HG03066 (cell line): ENCODE results near the gene ITPR2.
"Not testable (repeated sequence)": the region's sequence is repeated elsewhere in the genome, so short reads cannot be mapped to it uniquely, and the experiment has no call there.

Experiments
- ATAC-seq: cut with Tn5 transposase; IDR thresholded peaks from one replicate; pipeline ENCODE4 v1.9.1; 2021; ENCODE audit warnings: low read depth; ENCODE audit not compliant: unreplicated experiment

The ITPR2 gene

DNA sequence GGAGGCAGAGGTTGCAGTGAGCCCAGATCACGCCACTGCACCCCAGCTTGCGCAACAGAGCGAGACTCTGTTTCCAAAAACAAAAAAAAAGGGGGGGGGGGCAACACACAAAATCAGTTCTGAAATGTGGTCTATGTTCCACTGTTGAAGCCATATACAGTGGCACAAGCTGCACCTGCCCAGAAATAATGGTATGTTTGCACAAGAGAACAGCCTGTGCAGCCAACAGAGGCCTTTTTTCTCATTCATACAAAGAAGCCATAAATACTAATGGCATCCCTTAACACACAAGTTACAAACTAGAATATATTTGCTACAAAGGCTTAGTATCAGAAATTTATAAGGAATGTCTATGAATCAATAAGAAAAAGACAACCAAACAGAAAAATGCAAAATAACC is 37.1 kb downstream of the ITPR2 start:
- no peak for ATAC-seq

DNA sequence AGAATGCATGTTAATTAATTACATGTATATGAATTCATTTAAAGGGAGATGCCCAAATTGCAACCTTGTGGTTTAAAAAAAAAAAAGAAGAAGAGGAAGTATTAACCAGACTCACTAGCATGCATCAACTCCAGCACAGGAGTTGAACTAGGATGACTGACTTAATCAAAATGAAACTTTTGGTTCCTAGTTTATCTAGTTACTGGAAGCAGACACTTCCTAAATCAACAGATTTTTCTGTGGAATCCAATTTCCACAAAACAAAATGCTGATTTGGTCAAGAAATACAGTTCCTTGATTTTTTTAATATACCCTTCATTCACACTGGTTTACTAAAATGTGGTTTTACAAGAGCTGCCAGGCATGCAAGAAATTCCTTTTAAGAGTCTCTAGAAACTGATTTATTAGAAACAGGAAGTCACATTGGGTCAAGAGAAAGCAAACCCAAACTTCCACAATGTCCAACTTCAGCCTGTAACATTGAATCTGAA is 41.6 kb downstream of the ITPR2 start:
- ATAC-seq: peak; percentile 62

DNA sequence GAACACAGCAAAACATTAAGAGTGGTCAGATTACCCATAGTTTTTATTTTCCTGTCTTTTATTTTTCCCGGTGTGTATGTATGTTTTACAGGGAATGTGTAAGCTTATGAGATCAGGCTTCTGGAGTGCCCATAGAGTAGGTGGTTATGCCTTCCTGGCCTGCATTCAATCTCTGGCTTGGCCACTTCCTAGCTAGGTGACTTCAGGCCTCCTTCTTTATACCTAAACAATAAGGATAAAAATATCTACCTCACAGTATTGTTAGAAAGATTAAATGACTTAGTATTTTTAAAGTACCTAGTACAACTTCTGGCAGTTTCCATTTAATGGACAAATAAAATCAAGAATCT is 42.4 kb downstream of the ITPR2 start:
- no peak for ATAC-seq

DNA sequence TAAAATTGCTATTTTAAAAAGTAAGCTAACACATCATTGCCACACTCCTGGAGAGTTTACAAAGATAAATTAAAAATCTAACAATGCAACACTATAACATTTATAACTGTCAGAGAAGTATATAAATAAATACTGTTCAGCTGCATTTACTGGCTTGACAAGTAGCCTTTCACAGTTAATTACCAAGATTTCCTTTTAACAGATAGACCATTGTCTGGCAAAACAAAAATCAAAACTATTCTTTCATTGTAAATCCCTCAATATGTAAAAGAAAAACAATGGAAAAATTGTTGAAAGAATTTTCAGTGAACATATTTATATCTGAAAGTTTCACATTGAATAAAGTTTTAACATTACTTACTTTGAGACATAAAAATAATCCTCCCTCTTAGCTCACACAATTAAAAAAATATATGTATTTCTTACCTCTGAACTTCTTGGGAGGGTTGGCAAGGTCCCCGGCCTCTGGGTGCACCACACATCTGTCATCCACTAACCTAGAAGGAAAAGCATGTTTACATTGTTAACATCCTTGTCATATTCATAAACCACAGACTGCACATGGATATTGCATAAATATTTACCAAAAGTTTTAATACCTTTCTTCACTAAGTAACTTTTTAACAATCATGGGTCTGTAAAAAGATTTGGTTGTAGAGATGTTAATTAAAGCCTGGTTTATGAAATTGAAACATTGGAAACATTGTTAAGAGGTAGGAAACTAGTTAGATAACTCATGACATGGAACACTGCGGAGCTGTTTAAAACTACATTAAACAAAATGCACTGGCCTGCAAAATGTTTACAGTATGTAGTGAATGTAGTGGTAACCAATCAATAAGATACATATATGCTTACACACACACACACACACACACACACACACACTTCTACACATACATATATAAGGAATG is 43.0 kb downstream of the ITPR2 start:
- ATAC-seq: no peak

DNA sequence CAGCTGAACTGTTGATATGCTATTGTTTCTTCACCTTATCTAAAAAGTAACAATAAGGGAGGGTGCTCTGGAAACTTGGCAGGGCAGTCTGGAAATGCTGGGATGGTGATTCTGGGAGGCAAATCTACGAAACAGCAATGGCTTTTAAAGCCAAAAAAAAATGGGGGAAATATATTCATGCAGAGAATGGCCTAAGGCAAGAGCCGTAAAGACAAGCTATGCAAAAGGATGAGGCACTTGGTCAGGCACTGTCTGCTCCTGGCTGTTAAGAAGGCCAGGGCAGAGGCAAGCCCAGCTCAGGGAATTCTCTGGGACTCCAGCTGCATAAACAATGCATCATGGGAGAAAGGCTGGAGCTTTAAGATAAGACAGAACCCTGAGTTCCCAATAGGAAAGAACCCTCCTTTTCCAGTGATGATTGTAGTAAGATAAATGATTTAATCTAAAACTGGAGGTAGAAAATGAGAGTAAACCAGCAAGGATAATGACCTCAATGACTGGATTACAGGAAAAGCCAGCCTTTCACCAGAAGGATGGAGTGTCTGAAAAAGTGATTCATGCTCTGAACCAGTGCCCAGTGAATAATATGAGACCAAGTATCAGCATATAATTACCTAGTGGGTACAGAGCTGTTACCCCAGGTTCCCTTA is 46.0 kb downstream of the ITPR2 start:
- no peak for ATAC-seq

DNA sequence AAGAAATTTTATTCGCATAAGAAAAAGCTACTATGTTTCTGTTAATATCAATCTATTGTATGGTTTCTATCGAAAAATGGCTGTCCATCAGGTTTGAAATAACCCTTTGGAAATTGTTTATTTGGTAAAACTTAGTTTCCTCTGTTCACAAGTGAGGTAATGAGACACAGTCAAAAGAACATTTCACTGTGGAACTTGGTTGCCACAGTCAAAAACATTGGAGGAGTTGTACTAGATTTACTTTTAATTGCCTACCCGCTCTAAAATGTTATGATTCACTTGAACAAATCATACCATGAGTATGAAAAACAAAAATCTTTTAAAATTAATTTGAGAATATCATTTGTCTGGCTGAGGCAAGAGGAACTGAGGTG is 46.5 kb downstream of the ITPR2 start:
- no peak for ATAC-seq

DNA sequence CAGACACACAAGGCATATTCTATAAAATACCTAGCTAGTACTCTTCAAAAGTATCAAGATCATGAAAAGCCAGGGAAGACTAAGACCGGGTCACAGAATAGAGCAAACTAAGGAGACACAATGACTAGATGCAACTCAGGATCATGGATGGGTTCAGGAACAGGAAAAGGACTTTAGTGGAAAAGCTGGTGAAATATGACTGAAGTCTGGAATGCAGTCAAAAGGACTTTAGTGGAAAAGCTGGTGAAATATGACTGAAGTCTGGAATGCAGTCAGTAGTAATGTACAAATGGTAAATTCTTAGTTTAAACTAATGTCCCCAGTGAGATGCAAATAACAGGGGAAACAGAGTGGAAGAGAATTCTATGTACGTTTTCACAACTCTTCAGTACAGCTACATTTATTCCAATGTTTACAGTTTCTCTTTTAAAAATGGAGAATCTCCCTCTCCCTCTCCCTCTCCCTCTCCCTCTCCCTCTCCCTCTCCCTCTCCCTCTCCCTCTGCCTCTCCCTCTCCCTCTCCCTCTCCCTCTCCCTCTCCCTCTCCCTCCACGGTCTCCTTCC is 49.1 kb downstream of the ITPR2 start:
- ATAC-seq: not testable (repeated sequence)

DNA sequence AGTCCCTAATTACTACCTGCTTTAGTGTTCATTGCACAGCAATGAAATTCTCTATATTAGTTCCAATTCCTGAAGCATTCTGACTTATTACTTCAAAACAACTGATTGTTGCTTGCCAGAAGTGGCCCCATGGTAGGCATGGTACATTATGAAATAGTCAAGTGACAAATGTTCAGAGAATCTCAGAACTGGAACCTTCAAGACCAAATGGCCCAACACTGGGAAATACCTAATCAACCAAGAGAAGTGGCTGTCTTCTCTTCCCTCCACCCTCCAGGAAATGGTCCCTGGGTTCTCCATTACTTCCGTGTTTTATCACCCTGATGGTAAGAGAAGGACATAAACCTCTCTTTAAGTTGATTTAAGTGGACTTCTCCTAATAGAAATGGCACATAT is 49.9 kb downstream of the ITPR2 start:
- ATAC-seq: no peak

DNA sequence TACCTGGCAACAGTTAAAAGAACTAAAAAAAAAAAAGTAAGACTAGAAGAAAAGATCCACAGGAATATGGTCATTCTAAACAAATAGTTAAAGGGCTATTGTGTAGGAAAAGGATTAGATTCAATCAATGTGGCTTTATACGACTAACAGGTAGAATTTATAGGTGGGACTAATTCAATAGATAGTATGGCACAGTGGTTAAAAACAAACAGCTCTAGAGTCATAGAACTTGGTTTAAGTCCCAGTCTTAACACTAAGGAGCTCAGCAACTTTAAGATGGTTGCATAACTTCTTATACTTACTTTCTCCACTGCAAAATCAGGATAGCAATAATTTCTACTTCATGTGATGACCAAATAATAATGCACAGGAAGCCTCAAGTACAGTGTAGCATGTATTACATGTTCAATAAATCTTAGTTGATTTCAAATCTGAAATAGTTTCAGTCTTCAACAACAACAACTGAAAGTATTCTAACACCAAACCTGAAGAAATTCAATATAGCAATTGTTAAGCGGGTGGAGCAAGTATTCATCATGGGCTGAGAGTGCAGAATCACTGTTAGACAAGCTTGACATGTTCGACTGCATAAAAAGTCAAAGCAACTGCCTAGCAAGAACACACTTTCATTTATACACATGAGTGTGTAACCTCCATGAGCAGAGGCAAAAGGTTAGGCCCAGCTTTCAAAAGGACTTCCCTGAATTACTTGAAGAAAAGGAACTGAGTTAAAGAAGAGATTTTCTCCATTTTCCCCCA is 50.4 kb downstream of the ITPR2 start:
- ATAC-seq: no peak

DNA sequence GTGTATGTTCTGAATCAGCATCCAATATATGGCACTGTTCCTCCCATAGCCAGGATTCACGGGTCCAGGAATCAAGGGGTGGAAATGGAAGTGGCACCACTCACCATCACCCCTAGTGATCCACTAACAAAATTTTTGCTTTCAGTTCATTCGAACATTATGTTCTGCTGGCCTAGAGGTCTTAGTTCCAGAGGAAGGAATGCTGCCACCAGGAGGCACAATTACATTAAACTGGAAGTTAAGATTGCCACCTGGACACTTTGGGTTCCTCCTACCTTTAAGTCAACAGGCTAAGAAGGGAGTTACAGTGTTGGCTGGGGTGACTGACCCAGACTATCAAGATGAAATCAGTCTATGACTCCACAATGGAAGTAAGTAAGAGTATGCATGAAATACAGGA is 52.3 kb downstream of the ITPR2 start:
- not testable (repeated sequence) for ATAC-seq

DNA sequence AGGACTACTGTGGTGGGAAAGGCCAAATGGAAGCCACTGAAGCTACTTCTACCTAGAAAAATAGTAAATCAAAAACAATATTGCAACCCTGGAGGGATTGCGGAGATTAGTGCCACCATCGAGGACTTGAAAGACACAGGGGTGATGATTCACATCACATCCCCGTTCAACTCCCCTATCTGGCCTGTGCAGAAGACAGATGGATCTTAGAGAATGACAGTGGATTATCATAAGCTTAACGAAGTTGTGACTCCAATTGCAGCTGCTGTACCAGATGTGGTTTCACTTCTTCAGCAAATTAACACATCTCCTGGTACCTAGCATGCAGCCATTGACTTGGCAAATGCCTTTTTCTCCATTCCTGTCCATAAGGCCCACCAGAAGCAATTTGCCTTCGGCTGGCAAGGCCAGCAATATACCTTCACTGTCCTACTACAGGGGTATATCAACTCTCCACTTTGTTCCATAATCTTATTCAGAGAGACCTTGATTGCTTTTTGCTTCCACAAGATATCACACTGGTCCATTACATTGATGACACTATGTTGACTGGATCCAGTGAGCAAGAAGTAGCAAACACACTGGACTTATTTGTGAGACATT is 54.7 kb downstream of the ITPR2 start:
- not testable (repeated sequence) for ATAC-seq

DNA sequence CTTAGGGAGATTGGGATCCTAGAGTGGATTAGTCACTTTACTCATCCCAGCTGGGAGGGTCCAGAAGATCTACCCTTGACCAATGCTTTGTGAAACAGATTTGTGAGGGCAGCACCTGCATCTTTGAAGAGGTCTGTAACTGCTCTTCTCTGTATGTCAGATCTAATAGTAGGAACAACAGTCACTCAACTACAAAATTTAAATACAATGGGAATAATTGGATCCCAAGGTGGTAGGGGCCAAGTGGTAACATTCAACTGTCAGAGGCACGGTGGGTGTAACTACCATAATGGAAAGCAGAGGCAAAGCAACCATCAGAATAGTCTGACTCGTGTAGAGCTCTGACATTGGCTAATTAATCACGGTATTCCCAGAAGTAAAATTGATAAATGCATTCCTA is 55.8 kb downstream of the ITPR2 start:
- ATAC-seq: no peak

DNA sequence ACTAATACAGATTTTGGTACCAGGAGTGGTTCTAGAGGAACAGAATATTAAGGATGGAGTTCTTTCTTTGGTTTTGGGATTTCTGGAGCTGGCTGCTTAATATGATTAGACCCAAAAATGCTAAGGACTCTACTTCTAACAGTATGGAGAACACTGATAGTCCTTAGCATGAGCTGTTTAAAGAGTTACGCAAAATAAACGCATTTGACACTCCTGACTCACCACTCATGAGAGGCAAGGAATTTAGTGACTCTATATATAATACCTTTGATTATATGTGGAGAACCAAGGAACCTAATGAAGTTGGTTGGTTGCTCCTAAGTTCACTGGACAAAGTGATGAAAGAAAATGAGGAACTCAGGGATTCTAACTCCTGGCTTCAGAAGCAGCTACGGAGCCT is 57.0 kb downstream of the ITPR2 start:
- ATAC-seq: not testable (repeated sequence)

DNA sequence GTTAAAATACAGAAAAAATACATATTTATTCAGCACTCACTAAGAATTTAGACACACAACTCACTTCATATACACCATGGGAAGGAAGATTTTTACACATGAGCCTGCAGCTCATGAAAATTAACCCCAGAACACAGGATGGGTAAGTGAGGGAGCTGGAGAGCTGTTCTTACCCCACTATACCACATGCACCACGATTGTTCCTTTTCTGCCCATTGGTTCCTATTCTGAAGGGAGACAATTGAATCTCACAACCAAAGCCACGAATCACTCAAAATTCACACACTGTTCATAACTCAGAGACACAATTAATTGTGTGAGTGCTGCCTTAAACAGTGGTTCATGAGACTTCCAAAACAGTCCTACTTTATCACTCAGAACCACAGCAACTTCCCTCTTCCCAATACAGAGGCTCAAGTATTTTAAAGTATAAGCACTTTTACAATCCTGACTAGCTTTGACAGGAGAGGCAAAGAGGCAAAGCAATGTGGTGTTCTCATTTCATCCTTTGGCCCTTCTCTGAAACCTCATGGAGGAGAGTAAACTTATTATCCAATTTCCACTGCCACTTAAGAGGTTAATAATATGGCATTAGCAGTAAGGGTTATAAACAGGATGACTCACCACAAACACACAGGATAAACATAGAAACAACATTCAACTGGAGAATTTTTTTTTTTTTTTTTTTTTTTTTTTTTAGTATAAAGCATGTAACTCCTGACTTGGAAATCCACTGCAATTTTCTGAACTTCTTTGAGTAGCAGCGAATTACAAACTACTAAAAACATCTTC is 59.5 kb downstream of the ITPR2 start:
- ATAC-seq: no peak

DNA sequence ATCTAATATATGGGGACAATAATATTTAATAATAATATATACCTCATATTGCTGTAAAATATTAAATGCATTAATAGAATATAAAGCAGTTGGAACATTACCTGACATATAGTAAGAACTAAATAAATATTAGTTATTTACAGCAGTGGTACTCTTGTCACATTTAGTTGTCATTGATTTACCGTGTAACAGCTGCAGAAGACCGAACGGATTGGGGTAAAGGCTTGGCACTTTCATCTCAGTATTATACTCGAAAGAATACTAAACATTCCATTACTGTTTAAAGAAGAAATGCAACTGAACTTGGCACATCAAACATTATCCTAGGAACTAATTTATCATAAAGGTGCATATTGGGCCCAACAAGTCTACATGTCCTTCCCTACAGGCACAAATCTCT is 61.1 kb downstream of the ITPR2 start:
- no peak for ATAC-seq

DNA sequence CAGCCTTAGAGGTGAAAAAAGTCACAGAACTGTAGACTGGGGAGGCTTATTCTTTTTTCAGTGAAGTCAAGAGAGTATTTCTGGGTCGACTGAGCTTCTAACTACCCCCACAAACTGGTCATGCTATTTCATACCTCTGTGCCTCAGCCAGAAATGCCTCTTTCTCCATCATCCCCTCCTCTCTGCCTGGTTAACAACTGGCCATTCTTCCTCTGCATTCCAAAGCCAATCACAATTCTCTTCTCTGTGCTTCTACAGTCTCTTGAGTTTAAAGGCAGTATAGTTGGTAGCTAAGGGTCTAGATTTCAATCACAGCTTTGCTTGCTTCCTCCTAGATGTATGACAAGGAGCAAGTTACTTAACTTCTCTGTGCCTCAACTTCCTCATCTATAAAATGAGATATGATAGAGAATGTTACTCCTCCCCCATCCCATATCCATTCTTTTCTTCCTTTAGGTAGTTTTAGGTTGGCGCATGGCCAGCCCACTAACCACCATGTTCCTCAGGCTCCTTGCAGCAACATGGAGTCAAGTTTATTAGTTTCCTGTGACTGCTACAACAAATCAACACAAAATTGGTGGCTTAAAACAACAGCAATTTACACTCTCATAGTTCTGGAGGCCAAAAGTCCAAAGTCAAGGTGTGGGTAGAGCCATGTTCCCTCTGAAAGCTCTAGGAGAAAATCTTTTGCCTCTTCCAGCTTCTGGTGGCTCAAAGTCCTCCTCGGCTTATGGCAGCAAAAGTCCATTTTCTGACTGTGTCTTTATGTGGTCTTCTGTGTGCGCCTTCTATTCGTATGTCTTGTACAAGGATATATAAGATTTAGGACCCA is 62.5 kb downstream of the ITPR2 start:
- no peak for ATAC-seq

DNA sequence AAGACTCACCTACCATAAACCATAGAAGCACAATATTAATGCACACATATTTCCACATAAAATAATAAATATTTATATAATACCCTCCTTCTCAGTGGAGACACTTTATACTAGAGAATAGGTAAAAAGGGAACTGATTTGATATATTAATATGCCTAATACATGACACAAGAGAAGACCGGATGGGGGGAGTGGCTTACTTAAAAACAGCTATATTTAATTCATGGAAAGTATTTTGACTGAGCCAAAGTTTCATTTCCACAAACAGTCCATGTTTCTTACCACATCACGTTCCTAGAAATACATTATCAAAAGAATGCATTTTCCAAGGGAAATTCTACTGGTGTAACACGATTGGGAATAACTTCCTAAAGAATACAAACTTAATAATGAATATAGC is 63.4 kb downstream of the ITPR2 start:
- ATAC-seq: no peak

DNA sequence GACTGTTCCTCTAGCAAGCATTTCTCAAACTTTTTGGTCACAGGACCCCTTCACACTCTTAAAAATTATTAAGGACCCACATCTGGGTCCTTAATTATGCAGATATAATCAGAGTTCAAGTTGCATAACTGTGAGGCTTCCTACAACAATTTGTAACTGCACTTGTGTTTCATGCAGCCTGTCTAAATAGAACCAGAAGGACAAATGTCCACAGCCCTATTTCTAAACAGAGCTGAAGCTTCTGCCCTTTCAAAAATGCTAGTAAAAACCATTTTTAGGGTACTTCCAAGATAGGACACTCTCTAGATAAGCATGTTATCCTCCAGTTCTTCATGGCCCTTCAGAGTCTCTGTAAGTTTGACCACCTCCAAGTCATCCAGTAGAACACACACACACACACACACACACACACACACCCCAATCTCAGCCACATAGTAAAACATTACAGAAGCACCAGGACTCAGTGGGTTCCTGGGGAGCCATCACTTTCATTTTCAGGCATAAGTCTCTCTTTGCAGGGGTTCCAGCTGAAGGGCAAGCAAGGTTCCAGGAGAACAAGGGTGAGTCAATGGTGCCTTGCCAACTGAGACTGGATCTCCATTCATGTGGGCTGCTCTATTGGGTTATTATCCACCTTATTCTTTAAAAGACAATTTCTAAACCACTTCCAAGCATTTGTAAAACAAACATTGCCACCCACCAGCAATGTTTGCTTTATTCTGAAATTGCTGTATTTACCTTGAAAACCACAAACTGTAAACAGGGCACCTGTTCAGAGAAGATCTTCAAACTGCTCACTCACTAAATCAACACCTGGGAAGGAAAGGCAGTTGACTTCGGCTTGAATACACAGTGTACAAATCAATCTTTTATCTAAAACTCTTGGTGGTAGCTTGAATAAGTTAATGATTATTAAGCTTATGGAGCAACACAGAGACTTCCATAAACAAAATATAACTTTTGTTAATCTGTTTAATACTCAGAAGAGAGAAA is 64.1 kb downstream of the ITPR2 start:
- ATAC-seq: peak; percentile 60
